SW480 (cell line): ENCODE results near the gene GMDS.
"Not testable (repeated sequence)": the region's sequence is repeated elsewhere in the genome, so short reads cannot be mapped to it uniquely, and the experiment has no call there.

Experiments
- DNase-seq: peaks from one replicate; pipeline ENCODE4 v3.0.0-alpha.2; 2016; ENCODE audit warnings: low spot score

Gene GMDS

DNA sequence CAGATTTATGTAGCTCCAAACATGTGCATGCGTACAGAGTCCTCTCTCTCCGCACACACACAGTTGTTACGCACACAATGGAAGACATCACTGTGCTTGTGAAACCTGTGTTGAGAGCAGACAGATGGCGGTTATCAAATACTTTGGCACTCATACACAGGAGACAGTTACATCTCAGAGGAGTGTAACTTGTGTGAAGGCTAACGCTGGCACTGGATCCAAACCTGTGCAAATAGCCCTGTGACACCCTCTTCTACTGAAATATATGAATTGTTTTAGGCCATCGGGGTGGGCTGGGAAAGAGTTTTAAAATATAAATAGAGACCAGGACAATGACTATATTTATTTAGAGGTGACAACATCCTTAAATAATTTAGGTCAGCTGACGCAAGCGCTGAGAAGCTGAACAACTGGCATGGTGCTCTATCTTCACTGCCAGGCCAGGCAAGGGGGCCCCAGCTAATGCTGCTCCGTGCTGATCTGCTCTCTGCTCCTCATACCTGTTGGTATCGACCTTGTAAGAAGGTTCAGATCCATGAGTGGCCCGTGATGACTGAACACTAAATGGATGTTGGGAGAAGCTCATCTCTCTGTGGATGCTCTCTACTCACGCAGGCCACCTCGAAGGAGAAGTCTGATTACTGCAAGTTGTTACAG is 566.2 kb downstream of the GMDS start:
- DNase-seq: peak; percentile 5

DNA sequence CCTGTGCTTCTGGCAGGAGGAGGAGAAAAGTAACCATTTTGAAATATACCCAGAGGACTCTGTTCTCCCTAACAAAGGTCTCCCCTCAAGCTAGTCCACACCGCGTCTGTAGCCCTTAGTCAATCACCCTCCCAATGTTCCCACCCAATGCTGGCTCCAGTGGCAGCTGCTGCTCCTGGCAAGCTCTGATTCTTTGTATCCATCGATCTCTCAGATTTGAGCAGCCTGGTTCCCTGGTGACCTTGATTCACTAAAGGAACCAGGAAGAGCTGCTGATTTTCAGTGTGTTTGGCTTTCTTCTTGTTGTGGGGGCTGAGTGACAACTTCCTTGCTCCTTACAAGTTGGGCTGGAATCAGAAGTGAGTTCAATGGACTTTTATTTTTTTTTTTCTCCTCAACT is 567.2 kb downstream of the GMDS start:
- no peak for DNase-seq

DNA sequence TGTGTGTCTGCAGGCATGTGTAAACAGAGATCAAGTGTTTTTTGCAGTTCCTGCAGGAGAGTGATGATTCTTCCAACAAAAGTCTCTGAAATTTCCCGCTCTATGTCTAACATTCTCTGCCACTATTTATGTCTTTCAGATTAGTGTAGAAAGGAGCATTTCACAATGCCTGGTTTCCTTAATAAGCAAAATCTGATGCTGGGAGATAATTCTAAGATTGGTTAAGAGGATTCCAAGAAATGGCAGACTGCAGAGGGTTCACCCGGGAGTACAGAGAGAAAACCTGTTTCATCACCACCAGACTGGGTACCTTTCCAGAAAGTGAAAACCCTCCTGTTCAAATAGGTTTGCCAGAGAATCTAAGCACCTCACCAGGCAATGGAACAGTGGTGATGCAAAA is 573.0 kb downstream of the GMDS start:
- DNase-seq: no peak

DNA sequence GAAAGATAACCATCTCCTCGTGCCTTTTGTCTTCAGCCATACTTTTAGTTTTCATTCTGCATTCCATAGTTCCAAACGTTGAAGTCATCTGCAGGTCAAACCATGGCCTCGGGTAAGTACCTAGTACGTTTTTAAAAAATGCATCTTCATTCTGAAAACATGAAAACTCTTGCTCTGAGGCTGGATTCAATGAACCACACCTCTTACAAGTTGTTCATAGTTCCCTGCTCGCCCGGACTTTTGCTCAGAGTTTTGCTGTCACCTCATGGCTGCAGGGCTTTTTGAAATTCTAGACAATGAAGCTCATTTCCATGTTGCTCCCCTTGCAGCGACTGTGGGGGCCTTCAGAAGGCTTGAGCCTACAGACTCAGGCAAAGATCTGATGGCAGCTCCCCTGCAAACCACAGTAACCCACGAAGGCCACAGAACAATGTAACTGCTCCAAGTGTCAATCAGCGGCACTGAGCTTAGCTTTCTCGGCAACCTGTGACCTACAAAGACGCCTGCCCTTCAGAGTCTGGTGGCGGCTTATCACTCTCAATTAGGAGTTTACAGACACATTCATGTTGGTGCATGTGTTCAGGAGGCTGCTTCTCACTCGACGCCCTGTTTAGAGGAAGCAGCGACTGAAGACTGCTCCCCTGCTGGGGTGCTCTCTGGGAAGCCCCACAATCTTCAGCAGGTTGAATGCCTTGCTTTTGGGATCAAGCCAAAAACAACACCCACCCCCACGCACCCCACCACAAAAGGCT is 574.5 kb downstream of the GMDS start:
- no peak for DNase-seq

DNA sequence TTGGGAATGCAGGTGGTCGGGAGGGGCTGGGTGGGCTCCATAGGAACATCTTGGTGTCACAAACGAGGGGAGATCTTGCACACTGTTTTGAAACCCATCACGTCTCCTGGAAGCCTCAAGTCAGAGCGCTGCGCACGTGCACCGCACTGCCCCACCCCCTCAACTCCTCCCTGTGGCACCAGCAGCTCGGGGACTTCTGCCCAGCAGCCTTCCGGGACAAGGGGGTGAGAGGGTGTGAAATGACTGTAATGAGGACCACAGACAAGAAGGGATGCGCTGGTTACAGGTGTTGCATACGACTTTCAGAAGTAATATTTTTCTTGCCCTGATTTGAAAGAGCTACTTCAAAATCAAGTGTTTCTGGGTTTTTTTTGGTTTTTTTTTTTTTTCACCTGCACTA is 575.4 kb downstream of the GMDS start:
- no peak for DNase-seq

DNA sequence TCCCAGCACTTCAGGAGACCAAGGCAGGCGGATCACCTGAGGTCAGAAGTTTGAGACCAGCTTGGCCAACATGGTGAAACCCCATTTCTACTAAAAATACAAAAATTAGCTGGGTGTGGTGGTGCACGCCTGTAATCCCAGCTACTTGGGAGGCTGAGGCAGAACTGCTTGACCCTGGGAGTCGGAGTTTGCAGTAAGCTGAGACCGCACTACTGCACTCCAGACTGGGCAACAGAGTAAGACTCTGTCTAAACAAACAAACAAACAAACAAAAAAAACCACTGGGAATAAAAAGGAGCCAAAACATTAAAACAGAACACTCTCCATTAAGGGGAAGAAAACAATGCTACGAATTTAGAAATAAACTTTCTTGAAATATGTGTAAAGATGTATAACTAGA is 576.9 kb downstream of the GMDS start:
- DNase-seq: not testable (repeated sequence)

DNA sequence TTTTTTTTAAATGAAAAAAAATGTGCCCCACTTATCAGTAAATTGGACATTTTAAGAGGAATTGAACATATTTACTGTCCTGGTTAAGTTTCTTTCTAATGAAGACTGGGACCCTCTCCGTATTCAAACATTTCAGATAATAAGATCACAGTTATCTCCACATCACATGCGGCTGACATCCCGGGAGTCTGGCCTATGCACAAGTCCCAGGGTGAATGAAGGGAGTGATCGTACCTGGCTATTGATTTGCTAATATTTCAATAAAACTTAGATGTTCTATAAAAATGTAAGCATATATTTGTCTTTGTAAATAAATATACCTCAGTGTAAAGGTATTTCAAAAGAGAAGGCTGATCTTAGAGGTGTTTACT is 577.6 kb downstream of the GMDS start:
- DNase-seq: no peak

DNA sequence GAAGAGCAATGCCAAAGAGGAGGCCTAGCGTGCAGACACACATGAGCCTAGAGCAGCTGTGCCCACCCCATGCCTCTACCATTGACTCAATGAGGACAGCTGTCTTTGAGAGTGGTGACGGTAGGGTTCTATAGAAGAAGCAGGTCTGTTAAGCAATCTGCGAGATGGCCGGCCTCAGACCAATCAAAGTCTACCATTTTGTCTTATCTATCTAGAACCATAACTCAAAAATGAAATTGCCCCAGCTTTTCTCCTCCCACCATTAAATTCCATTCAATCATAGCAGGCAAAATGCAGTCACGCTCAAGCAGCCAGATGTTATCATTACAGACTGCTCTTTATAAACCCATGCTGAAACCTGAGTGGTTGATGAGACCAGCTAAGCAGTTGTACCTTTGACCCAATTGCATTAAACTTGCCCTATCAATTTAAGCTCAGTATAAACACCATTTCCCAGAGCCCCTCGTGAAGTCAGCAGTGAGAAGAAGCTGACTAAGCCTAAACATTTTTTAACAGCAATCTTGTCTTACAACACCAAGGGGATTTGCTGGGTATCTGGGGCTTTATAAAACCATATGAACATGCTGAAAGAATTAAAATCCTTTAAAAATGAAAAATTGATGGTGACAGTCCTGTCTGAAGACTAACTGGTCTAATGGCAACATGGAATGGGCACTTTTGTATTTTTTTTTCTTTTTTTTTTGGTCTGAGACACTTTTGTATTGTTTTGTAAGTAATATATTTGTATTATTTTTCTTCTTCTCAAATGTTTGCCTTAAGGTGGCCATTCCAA is 578.2 kb downstream of the GMDS start:
- no peak for DNase-seq

DNA sequence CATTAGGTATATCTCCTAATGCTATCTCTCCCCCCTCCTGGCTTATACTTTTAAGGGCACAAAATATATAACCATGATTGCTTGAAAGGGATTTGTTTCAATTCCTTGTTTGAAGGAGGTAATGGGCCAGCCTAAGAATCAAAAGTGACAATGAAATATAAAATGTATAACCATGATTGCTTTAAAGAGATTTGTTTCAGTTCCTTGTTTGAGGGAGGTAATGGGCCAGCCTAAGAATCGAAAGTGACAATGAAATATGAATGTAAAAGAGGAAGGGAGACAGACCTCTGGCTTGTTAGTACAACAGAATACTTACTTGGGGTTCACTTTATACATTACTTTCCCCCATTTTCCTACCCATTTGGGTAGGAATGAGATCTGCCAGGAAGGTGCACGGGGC is 580.2 kb downstream of the GMDS start:
- DNase-seq: no peak

DNA sequence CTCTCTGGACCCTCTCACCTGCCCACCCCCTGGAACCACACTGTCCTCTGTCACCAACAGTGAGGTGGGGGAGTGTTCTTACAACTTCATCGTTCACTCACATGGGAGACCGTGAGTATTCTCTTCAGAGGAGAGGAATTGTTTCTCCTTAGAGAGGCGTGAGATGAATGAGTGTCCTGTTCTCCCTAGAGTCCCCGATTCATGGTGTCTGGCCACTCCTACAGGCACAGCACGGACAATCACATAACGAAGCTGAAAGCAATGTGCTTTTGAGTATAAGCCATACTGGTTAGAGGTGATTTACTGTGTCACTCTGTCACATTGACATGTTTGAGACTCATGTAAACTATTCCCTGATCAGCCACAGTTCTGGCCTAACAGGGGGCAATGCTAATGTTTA is 581.1 kb downstream of the GMDS start:
- no peak for DNase-seq

DNA sequence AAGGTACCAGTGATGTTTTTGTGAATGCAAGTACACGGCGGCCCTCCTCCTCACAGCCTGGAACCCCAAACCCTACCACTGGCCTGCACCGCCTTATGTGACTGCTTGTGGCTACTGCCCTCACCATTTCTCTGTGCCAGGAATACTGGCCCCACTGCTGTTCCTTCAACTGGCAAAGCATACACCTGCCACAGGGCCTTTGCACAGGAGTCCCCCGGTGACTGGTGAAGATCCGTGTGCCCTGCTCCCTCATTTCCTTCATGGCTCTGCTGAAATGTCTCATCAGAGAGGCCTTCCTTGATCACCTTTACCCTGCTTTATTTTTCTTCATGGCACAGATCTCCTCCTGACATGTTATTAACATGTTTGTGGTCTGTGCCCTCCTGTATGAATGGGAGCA is 581.9 kb downstream of the GMDS start:
- DNase-seq: no peak

DNA sequence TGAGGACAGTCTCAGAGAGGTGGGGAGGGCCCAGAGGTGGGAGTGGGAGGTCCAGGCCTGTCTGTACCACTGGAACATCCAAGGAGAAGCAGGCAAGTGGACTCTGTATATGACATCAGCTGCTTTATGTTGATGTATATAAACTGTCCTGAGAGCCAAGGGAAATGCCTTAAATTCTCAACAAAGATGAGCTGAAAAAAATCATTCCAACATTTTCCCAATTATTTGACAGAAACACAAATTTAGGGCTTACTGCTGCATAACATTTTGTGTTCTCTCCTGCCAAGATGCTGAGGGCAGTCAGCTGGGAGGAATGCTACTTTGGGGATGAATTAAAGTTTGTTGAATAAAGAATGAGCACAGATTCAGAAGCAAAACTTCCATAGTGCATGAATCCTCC is 582.9 kb downstream of the GMDS start:
- no peak for DNase-seq

DNA sequence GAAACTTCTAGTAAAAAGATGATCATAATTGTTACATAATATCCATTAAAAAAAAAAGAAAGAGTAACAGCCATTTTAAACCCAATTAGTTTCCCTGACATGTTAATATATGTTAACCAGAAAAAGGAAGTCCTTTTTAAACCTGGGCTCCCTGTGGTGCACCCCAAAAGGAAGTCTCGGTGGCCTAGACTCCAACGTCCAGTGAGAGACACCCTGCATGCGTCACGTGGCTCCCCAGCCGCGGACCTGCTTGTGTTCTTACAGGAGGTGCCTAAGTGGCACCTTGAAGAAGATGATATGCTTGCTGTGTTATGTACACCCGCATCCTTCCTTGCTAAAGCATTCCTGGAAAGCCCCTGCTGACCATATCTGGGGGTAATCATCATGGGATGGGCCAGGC is 585.6 kb downstream of the GMDS start:
- DNase-seq: no peak

DNA sequence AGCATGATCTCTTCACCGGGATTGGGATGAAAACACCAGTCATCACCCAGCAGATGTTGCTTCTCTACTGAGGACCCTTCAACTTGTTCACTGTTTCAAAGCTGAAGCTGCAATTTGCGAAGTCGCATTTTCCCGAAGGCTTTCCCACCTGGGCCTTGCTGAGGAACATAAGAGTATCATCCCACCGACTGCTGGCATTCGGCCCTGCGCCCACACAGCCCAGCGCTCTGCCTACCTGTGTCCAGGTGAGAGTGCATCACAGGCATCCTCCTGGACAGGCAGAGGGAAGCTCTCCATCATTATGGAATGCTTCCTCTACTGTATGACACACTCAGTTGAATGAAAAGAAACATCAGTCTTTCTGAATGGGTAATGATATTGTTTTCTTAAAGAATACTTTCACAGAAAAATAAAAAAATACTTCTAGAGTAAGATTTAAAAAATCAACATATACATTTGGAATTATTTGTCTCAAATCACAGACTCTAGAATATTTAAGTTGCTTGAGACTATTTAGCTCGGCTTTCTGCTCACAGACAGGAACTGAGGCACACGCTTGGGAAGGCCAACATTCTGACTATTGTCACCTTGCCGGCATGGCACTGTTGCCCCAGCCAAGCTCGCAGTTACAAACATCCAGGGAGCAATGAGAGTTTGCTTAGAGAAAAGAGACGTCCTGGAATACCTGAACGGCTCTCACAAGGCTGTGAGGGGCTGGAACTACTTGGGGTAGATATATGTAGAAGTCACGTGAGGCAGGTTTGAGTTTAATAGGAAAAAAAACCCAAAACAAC is 587.0 kb downstream of the GMDS start:
- no peak for DNase-seq

DNA sequence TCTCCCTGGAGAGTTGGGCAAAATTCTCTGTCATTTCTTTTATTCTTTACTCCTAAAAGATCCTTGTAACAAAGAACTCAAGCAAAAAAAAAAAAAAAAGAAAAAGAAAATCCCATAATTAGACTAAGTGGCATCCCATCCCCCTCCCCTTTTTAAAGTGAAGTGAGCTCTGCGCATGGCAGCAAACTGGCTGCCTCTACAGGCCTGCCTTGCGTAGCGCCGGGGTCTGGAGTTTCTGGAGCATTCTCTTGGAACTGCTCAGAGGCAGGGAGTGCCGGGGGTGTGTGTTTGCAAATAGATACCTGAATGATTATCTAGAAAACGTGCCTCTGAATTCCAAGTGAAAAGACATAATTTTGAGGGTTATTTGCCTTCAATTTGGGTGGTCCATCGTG is 587.6 kb downstream of the GMDS start:
- no peak for DNase-seq

DNA sequence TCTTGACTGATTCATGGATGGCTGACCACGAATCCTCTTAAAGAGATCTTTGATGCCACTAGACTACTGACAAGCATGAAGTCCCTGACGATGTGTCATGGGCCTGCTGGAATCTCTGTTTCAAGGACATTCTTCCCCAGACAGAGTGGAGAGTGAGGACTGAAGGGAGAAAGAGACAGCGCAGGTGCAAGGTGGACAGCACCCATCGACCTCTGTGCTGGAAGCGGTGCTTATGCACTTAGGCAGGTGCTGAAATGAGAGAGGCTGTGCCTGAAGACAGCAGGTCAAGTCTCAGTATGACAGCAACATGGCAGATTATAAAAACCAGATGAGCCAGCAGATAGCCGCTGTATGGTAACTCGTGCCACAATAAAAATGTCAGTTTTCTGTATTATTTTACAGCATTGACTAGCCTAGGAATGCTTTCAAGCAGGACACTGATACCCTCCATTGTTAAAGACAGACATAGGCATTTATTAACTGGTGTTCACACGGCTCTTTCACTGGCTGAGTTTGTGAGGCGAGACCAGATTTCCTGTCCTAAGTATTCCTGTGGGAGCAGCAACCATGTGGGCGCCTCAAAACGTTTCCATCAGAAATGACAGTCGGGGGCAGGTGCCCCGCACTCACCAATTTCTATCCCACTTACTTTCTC is 588.2 kb downstream of the GMDS start:
- no peak for DNase-seq

DNA sequence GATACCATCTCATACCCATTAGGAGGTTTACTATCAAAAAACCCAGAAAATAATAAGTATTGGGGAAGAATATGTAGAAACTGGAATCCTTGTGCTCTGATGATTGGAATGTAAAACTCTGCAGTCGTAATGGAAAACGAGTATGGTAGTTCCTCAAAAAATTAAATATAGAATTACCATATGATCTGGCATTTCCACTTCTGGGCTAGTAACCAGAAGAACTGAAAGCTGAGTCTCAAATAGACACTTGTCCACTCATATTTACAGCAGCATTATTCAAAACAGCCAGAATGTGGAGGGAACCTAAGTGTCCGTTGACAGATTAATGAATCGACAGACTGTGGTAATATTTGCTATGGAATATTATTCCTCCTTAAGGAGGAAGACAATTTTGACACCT is 591.4 kb downstream of the GMDS start:
- no peak for DNase-seq

DNA sequence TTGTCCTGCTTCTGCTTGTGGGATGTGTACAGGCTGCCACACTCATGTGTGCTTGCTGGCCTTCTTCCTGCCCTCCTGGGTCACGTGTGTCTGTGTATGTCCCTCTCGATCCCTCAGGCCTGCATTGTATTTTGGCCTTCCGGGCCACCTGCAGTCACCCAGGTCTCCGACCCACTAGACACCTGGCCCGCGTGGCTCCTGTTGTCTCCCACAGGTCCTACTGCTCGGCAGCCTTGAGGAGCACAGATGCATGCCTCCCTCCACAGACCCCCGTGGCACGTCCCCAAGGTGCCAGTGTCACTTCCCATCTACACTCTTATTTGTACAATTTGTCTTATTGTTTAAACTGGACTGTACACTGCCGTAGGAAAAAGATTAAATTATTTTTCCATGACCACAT is 592.6 kb downstream of the GMDS start:
- DNase-seq: no peak

DNA sequence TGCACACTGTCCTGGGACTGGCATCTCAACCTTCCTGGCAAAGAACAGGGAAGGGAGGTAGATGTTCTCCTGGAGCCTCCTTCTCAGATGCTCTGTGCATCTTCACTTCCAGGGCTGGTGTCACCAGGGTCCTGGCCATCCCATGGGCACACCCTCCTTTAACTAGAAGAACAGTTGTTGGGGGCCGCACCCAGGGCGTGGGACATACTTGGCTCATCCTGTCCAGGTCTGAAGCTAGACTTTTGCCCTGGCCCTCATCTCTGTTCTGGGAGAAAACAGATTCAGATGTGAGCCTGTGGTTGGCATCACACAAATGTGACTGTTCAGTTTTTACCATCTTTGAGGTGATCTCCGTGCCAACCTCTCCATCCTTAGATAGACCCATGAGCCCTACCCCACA is 594.0 kb downstream of the GMDS start:
- no peak for DNase-seq

DNA sequence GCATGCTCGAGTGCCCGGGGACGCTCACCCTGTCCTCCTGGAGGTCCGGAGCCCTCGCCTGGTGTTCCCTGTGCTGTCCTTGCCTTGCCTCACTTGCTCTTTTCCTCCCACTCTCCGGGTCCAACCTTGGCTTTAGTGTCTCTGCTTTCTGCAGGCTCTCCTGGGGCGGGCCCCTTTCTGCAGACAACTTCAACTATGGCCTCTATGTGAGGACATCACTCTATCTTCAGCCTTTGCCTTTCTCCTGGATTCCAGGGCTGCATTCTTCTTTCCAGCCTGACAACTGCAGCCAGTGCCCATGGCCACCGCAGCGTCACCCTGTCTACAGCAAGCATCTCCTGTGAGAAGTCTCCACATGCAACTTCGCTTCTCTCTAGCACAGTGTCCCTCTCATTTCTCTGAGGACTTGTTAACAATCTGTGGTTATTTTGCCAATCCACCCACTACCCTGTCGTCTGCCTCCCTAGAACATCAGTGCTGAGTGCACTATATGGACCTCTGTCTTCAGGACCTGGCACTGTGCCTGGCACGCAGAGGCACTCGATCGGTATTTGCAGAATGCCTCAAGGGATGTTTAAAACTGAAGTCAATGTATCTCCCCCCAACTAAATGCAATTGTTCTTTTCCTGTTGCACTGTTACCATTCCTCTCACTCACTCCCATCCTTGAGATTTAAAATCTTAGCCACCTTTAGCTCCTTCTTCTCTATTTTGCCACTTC is 599.8 kb downstream of the GMDS start:
- DNase-seq: no peak

DNA sequence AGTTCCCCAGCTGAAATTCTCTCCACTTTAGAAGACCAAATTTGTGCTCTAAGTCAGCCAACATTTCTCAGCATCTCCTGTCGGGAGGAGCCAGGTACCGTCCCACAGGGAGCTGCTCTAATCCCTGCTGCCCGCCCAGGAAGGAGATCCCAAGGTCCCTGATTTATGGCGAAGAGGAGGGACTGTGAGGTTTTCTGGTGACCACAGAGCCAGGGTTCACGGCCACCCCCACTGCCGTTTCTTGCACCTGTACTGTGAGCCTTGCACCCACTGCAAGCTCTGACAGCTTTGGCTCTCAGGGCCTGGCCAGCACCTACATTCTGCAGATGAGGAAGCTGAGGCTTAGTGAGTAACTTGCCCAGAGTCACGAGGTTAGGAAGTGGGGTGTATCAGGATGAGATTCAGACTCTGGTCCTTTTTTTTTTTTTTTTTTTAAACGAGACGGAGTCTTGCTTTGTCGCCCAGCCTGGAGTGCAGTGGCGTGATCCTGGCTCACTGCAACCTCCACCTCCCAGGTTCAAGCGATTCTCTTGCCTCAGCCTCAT is 600.8 kb downstream of the GMDS start:
- DNase-seq: no peak
